ENCODE measurements around the gene LRCH1. TPM values are rescaled to one million over a fixed set of nuclear protein-coding genes. Genes with fewer than 3 reads are reported as not detected.

LRCH1 gene
- total RNA-seq, 1 donor: 6.9 TPM

DNA sequence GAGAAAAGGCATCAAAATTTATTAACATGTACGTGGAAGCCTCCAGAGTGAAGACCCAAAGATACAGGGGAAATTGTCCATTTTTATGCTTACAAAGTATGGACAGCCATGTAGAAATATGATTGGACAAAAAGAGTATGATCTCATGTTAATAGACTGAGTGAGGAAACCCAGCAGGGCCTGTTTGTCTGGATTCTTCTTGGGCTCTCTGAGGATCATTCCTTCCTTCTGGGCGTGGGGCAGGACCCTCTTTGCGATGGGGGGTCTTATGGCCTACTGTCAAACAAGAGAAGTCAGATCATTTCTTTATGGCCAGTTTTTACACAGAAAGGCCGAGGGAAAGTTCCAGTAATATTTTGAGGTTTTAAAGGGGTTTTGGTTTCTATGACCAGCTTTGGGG lies 133.2 kb downstream of the LRCH1 start:
- TF ChIP-seq, protein P1, sequence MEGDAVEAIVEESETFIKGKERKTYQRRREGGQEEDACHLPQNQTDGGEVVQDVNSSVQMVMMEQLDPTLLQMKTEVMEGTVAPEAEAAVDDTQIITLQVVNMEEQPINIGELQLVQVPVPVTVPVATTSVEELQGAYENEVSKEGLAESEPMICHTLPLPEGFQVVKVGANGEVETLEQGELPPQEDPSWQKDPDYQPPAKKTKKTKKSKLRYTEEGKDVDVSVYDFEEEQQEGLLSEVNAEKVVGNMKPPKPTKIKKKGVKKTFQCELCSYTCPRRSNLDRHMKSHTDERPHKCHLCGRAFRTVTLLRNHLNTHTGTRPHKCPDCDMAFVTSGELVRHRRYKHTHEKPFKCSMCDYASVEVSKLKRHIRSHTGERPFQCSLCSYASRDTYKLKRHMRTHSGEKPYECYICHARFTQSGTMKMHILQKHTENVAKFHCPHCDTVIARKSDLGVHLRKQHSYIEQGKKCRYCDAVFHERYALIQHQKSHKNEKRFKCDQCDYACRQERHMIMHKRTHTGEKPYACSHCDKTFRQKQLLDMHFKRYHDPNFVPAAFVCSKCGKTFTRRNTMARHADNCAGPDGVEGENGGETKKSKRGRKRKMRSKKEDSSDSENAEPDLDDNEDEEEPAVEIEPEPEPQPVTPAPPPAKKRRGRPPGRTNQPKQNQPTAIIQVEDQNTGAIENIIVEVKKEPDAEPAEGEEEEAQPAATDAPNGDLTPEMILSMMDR (IDR thresholded peaks at IDR 0.05; ENCODE audit: extremely low read depth, low read depth, low read length): no peak
- Histone ChIP-seq H3K9me3 (ENCODE audit: low read depth, low read length) (no peaks in the 10 kb centered on the region), H3K79me2 (ENCODE audit: insufficient read depth, low read length) (peaks cover 4% of the 10 kb centered on the region), H3K4me1 (ENCODE audit: insufficient read depth, low read length) (peaks cover 14% of the 10 kb centered on the region), H3K27ac (ENCODE audit: low read depth, low read length) (no peak overlapping the region), H3K4me2 (ENCODE audit: insufficient read depth, low read length) (no peak overlapping the region), H2AFZ (ENCODE audit: low read length) (no peak overlapping the region), H3K36me3 (ENCODE audit: insufficient read depth, low read length) (no peaks in the 10 kb centered on the region), H3K27me3 (ENCODE audit: insufficient read depth, low read length) (no peaks in the 10 kb centered on the region), H3K4me3 (ENCODE audit: insufficient read depth, low read length) (no peak overlapping the region), H4K20me1 (ENCODE audit: insufficient read depth, low read length) (no peaks in the 10 kb centered on the region)
- DNase-seq (ENCODE audit: insufficient read length, low spot score, missing footprints): no peak

DNA sequence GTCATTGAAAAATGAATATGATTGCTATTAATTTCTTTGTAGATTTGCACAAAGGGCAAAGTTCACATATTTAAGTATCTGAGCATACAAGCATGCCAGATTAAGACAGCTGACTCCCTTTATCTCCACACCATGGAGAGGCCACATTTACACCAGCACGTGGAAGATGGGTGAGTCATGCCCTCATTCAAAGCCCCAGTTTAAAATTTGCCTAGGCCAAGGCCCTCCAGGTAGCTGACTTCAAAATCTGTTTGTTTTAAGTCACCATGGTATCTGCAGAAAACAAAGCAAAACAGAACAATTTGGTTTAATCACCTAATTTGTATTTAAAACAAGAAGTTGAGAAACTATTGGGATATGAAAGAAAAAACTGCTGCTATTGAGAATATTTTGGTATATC lies 134.8 kb downstream of the LRCH1 start:
- H3K79me2 ChIP-seq (ENCODE audit: insufficient read depth, low read length): no peaks in the 10 kb centered on the region
- no peaks in the 10 kb centered on the region for H4K20me1 ChIP-seq (ENCODE audit: insufficient read depth, low read length)
- TF ChIP-seq, protein P1 (IDR thresholded peaks at IDR 0.05; ENCODE audit: extremely low read depth, low read depth, low read length): no peak
- no peaks in the 10 kb centered on the region for H3K27me3 ChIP-seq (ENCODE audit: insufficient read depth, low read length)
- H3K36me3 ChIP-seq (ENCODE audit: insufficient read depth, low read length): no peaks in the 10 kb centered on the region
- H3K4me2 ChIP-seq (ENCODE audit: insufficient read depth, low read length): no peak overlapping the region
- peaks cover 14% of the 10 kb centered on the region for H3K4me1 ChIP-seq (ENCODE audit: insufficient read depth, low read length)
- no peak for DNase-seq (ENCODE audit: insufficient read length, low spot score, missing footprints)
- no peak overlapping the region for H3K27ac ChIP-seq (ENCODE audit: low read depth, low read length)
- no peak overlapping the region for H2AFZ ChIP-seq (ENCODE audit: low read length)
- H3K9me3 ChIP-seq (ENCODE audit: low read depth, low read length): no peaks in the 10 kb centered on the region
- H3K4me3 ChIP-seq (ENCODE audit: insufficient read depth, low read length): no peak overlapping the region

DNA sequence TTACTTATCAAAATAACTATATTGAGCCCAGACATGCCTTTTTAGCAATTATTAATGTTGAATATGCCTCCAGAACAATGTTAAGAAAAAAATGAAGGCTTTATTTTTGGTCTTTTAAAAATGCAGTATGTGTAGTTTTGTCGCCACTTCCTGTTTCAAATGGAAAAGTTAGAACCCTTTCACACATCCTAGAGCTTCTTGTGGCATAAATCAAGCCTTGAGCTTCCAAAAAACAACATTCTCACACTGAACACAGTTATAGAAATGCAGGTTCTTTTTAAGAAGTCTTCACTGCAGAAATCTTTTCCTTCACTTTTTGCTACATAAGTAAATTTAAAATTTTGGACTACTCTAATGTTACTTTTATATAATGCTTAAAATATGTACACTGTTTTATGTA lies 135.3 kb downstream of the LRCH1 start:
- Histone ChIP-seq H3K27ac (ENCODE audit: low read depth, low read length) (no peak overlapping the region), H3K4me3 (ENCODE audit: insufficient read depth, low read length) (no peak overlapping the region), H3K9me3 (ENCODE audit: low read depth, low read length) (no peaks in the 10 kb centered on the region), H2AFZ (ENCODE audit: low read length) (no peak overlapping the region), H3K36me3 (ENCODE audit: insufficient read depth, low read length) (no peaks in the 10 kb centered on the region), H3K4me1 (ENCODE audit: insufficient read depth, low read length) (peaks cover 14% of the 10 kb centered on the region), H3K79me2 (ENCODE audit: insufficient read depth, low read length) (no peaks in the 10 kb centered on the region), H3K27me3 (ENCODE audit: insufficient read depth, low read length) (no peaks in the 10 kb centered on the region), H3K4me2 (ENCODE audit: insufficient read depth, low read length) (no peak overlapping the region), H4K20me1 (ENCODE audit: insufficient read depth, low read length) (no peaks in the 10 kb centered on the region)
- DNase-seq (ENCODE audit: insufficient read length, low spot score, missing footprints): no peak
- TF ChIP-seq, protein P1 (IDR thresholded peaks at IDR 0.05; ENCODE audit: extremely low read depth, low read depth, low read length): no peak

DNA sequence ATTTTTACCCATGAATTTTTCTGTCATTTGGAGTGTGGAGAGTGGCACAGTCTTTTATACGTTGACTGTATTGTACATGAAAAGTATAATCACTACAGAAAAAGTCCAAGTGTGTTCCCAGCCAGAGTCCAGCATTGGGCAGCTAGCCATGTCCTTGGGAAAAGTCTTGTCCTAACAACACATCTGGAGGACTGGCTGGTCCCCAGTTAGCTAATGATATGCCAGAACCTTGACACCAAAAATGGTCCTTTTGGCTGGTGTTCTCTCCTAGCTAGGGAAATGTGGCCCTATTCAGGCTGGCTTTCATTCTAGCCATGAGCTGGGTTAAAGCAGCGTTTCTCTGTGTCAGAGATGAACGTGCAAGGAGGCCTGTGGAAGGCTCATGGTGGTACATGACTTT lies 145.0 kb downstream of the LRCH1 start:
- DNase-seq (ENCODE audit: insufficient read length, low spot score, missing footprints): no peak
- TF ChIP-seq, protein P1 (IDR thresholded peaks at IDR 0.05; ENCODE audit: extremely low read depth, low read depth, low read length): no peak
- no peaks in the 10 kb centered on the region for H3K9me3 ChIP-seq (ENCODE audit: low read depth, low read length)
- no peaks in the 10 kb centered on the region for H4K20me1 ChIP-seq (ENCODE audit: insufficient read depth, low read length)
- H3K4me3 ChIP-seq (ENCODE audit: insufficient read depth, low read length): no peak overlapping the region
- no peak overlapping the region for H3K27ac ChIP-seq (ENCODE audit: low read depth, low read length)
- no peaks in the 10 kb centered on the region for H3K4me1 ChIP-seq (ENCODE audit: insufficient read depth, low read length)
- no peaks in the 10 kb centered on the region for H3K79me2 ChIP-seq (ENCODE audit: insufficient read depth, low read length)
- H3K4me2 ChIP-seq (ENCODE audit: insufficient read depth, low read length): no peak overlapping the region
- H3K36me3 ChIP-seq (ENCODE audit: insufficient read depth, low read length): peaks cover 49% of the 10 kb centered on the region
- no peak overlapping the region for H2AFZ ChIP-seq (ENCODE audit: low read length)
- no peaks in the 10 kb centered on the region for H3K27me3 ChIP-seq (ENCODE audit: insufficient read depth, low read length)
